MCF 10A (cell line): ENCODE data around the gene CROCC2. TPM values are rescaled to one million over a fixed set of nuclear protein-coding genes. Genes with fewer than 3 reads are reported as not detected.

ENCODE experiments used
- BruUV-seq: library from RNA; stranded (reverse); fragments of 400-500 nt; replicated peaks from 2 replicates; lab custom pipeline; 2021; lab: Mats Ljungman, UMichigan
- CTCF ChIA-PET: fragments of 300-600 bp; sonication (Branson Sonifier 250); formaldehyde crosslinking; extraction: SDS; loops from one replicate; lab custom pipeline; 2021; ENCODE audit warnings: antibody characterized with exemption, inconsistent platforms; lab: Yijun Ruan, JAX
- POLR2A ChIA-PET: fragments of 300-600, 350-650 bp; sonication (Branson Sonifier 250); formaldehyde crosslinking; extraction: SDS; loops from one replicate; lab custom pipeline; 2020; ENCODE audit warnings: antibody characterized with exemption, inconsistent platforms; lab: Yijun Ruan, JAX
- DNase-seq: peaks from one replicate; pipeline ENCODE4 v3.0.0-alpha.2; 2018; ENCODE audit not compliant: unreplicated experiment
- H3K27ac Mint-ChIP-seq: one replicate; pipeline ENCODE4 v1.8.0; 2022; ENCODE audit warnings: mild to moderate bottlenecking, low read depth, mixed read lengths; ENCODE audit not compliant: unreplicated experiment
- H3K27me3 Mint-ChIP-seq: one replicate; pipeline ENCODE4 v1.8.0; 2022; ENCODE audit warnings: mixed read lengths; ENCODE audit not compliant: insufficient read depth, unreplicated experiment
- H3K36me3 Mint-ChIP-seq: one replicate; pipeline ENCODE4 v1.8.0; 2022; ENCODE audit warnings: mild to moderate bottlenecking, moderate library complexity, mixed read lengths; ENCODE audit not compliant: insufficient read depth, unreplicated experiment
- H3K4me1 Mint-ChIP-seq: one replicate; pipeline ENCODE4 v1.8.0; 2022; ENCODE audit warnings: mixed read lengths; ENCODE audit not compliant: insufficient read depth, unreplicated experiment
- H3K4me3 Mint-ChIP-seq: one replicate; pipeline ENCODE4 v1.8.0; 2022; ENCODE audit warnings: mild to moderate bottlenecking, moderate library complexity, mixed read lengths; ENCODE audit not compliant: unreplicated experiment
- H3K9me3 Mint-ChIP-seq: one replicate; pipeline ENCODE4 v1.8.0; 2022; ENCODE audit warnings: mixed read lengths; ENCODE audit not compliant: unreplicated experiment
- intact Hi-C: fragments of 100-400 bp; cut with micrococcal nuclease; formaldehyde crosslinking; loops from 2 replicates; pipeline ENCODE4 v1.14.1; 2022
- total RNA-seq: library from RNA; stranded (reverse); gene quantifications from 2 replicates; pipeline ENCODE4 v1.2.3, GENCODE V29; 2022
- TF ChIP-seq, protein P1 (sequence below): fragments of 200-600 bp; IDR thresholded peaks from one replicate; pipeline ENCODE4 v1.8.0; 2022; ENCODE audit warnings: antibody characterized with exemption, mild to moderate bottlenecking; ENCODE audit not compliant: unreplicated experiment

The CROCC2 gene
- total RNA-seq, 1 experiment from 2014 or later: not detected

- Mint-ChIP-seq H3K27me3 (no peaks in the 10 kb centered on the region), H3K27ac (no peak overlapping the region), H3K36me3 (peaks cover 12% of the 10 kb centered on the region), H3K9me3 (no peaks in the 10 kb centered on the region), H3K4me3 (no peak overlapping the region), H3K4me1 (peaks cover 24% of the 10 kb centered on the region)
- no TSS peak for BruUV-seq
- DNase-seq: no peak
- intact Hi-C loops: no loop called here
- CTCF ChIA-PET: interaction anchor here (1.1 to 1.5 kb wide), 2 partner anchors 16 to 75 kb away, joined by 3 read pairs; no protein-coding TSS in a partner anchor
- TF ChIP-seq, protein P1, sequence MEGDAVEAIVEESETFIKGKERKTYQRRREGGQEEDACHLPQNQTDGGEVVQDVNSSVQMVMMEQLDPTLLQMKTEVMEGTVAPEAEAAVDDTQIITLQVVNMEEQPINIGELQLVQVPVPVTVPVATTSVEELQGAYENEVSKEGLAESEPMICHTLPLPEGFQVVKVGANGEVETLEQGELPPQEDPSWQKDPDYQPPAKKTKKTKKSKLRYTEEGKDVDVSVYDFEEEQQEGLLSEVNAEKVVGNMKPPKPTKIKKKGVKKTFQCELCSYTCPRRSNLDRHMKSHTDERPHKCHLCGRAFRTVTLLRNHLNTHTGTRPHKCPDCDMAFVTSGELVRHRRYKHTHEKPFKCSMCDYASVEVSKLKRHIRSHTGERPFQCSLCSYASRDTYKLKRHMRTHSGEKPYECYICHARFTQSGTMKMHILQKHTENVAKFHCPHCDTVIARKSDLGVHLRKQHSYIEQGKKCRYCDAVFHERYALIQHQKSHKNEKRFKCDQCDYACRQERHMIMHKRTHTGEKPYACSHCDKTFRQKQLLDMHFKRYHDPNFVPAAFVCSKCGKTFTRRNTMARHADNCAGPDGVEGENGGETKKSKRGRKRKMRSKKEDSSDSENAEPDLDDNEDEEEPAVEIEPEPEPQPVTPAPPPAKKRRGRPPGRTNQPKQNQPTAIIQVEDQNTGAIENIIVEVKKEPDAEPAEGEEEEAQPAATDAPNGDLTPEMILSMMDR: no peak
- POLR2A ChIA-PET: no interaction called here
Observed at GRCh38 chr2:240915526-240916341, 9.6 kb downstream of the CROCC2 start.

GRCh38 chr2:240916571-240917008, 10.5 kb downstream of the CROCC2 start:
- POLR2A ChIA-PET: no interaction called here
- peaks cover 11% of the 10 kb centered on the region for H3K36me3 Mint-ChIP-seq
- no TSS peak for BruUV-seq
- no peak overlapping the region for H3K4me3 Mint-ChIP-seq
- intact Hi-C loops: no loop called here
- peak; percentile 65 for DNase-seq
- no peaks in the 10 kb centered on the region for H3K9me3 Mint-ChIP-seq
- CTCF ChIA-PET: interaction anchor here (0.5 to 1.3 kb wide), 2 partner anchors 27 to 65 kb away, joined by 3 to 5 read pairs; no protein-coding TSS in a partner anchor
- H3K27ac Mint-ChIP-seq: no peak overlapping the region
- TF ChIP-seq, protein P1: no peak
- H3K4me1 Mint-ChIP-seq: peaks cover 27% of the 10 kb centered on the region
- no peaks in the 10 kb centered on the region for H3K27me3 Mint-ChIP-seq

GRCh38 chr2:240917009-240917683, 11.0 kb downstream of the CROCC2 start:
- ChIA-PET POLR2A (interaction anchor here (0.5 kb wide), 1 partner anchor 476 kb away, joined by 4 read pairs; no protein-coding TSS in a partner anchor), CTCF (interaction anchor here (0.5 to 1.3 kb wide), 2 partner anchors 26 to 65 kb away, joined by 3 to 5 read pairs; no protein-coding TSS in a partner anchor)
- Mint-ChIP-seq H3K4me1 (peaks cover 23% of the 10 kb centered on the region), H3K36me3 (peaks cover 6% of the 10 kb centered on the region), H3K9me3 (no peaks in the 10 kb centered on the region), H3K27me3 (no peaks in the 10 kb centered on the region), H3K4me3 (no peak overlapping the region), H3K27ac (no peak overlapping the region)
- TF ChIP-seq, protein P1: no peak
- intact Hi-C loops: no loop called here
- no peak for DNase-seq
- no TSS peak for BruUV-seq
